OCI-LY7 (cell line): ENCODE measurements around the gene MKS1. TPM values are rescaled to one million over a fixed set of nuclear protein-coding genes. Genes with fewer than 3 reads are reported as not detected.

Source experiments
- BruUV-seq: library from RNA; stranded (reverse); fragments of 400-500 nt; replicated peaks from 2 replicates; lab custom pipeline; 2021; lab: Mats Ljungman, UMichigan
- CTCF ChIA-PET: fragments of 300-600 bp; sonication (Branson Sonifier 250); formaldehyde crosslinking; loops from one replicate; lab custom pipeline; 2022; ENCODE audit warnings: antibody characterized with exemption; ENCODE audit not compliant: unreplicated experiment; lab: Charles Lee
- POLR2A ChIA-PET: fragments of 300-600 bp; sonication (Branson Sonifier 250); formaldehyde crosslinking; loops from one replicate; lab custom pipeline; 2022; ENCODE audit warnings: antibody characterized with exemption; lab: Charles Lee
- DNase-seq: peaks from one replicate; pipeline ENCODE4 v3.0.0-alpha.2; 2015; ENCODE audit warnings: low spot score
- H2AFZ ChIP-seq: fragments of 200-600 bp; sonication (generic), shearing (Covaris generic); 2 replicates; pipeline ENCODE4 v1.6.1; 2014; ENCODE audit warnings: mild to moderate bottlenecking, antibody characterized with exemption, low read length, moderate library complexity
- H3K27ac ChIP-seq: fragments of 200-600 bp; sonication (generic); 2 replicates; pipeline ENCODE4 v1.5.1; 2014; ENCODE audit warnings: mixed run types, low read depth, mild to moderate bottlenecking, moderate library complexity, low read length, inconsistent platforms; ENCODE audit not compliant: poor library complexity, severe bottlenecking
- H3K36me3 ChIP-seq: fragments of 200-600 bp; sonication (generic); 2 replicates; pipeline ENCODE4 v1.6.1; 2014; ENCODE audit warnings: mild to moderate bottlenecking, antibody characterized with exemption, low read length, moderate library complexity, mixed read lengths; ENCODE audit not compliant: insufficient read depth
- H3K4me1 ChIP-seq: fragments of 200-600 bp; sonication (generic); 2 replicates; pipeline ENCODE4 v1.5.1; 2014; ENCODE audit warnings: mild to moderate bottlenecking, low read length; ENCODE audit not compliant: insufficient read depth, poor library complexity, severe bottlenecking
- H3K4me2 ChIP-seq: fragments of 200-600 bp; sonication (generic); 2 replicates; pipeline ENCODE4 v1.6.1; 2014; ENCODE audit warnings: mild to moderate bottlenecking, low read length
- H3K4me3 ChIP-seq: fragments of 200-600 bp; sonication (generic); 2 replicates; pipeline ENCODE4 v1.5.1; 2014; ENCODE audit warnings: mild to moderate bottlenecking, low read depth, low read length; ENCODE audit not compliant: poor library complexity, severe bottlenecking
- H3K79me2 ChIP-seq: fragments of 200-600 bp; sonication (generic); 2 replicates; pipeline ENCODE4 v1.6.1; 2016; ENCODE audit warnings: low read depth, mild to moderate bottlenecking, low read length, moderate library complexity, mixed read lengths; ENCODE audit not compliant: insufficient read depth
- H3K9me2 ChIP-seq: fragments of 200-600 bp; sonication (generic); 2 replicates; pipeline ENCODE4 v1.6.1; 2016; ENCODE audit warnings: mild to moderate bottlenecking, low read length, mixed read lengths; ENCODE audit not compliant: insufficient read depth
- H3K9me3 ChIP-seq: fragments of 200-600 bp; sonication (generic); 2 replicates; pipeline ENCODE4 v1.6.1; 2014; ENCODE audit warnings: mild to moderate bottlenecking, mixed run types, low read length, mixed read lengths
- H4K20me1 ChIP-seq: fragments of 200-600 bp; sonication (generic); 2 replicates; pipeline ENCODE4 v1.6.1; 2014; ENCODE audit warnings: mild to moderate bottlenecking, antibody characterized with exemption, low read length, moderate library complexity, mixed read lengths; ENCODE audit not compliant: insufficient read depth
- EZH2phosphoT487 ChIP-seq: fragments of 200-600 bp; sonication (generic); IDR thresholded peaks from 2 replicates; pipeline ENCODE4 v1.6.1; 2018; ENCODE audit warnings: low read depth, borderline replicate concordance, mild to moderate bottlenecking, mixed run types, antibody characterized with exemption, low read length, moderate library complexity, mixed read lengths
- intact Hi-C: fragments of 100-400 bp; cut with micrococcal nuclease; formaldehyde crosslinking; loops from one replicate; pipeline ENCODE4 v1.10.0; 2022; ENCODE audit not compliant: unreplicated experiment
- total RNA-seq, 2 experiments: library from RNA; depleted of rRNA in 1 of 2; stranded (reverse); fragments of >200 nt in 1 of 2; shearing (Covaris generic) in 1 of 2; gene quantifications; 2 replicates each; pipeline ENCODE4 v1.2.3, GENCODE V29; 2014 to 2022
- TF ChIP-seq, protein P1 (sequence below): fragments of 200-600 bp; sonication (generic); conservative IDR thresholded peaks from 2 replicates; pipeline ENCODE4 v1.5.1; 2014; ENCODE audit warnings: mild to moderate bottlenecking, antibody characterized with exemption, low read length, moderate library complexity, mixed read lengths

Gene MKS1
- total RNA-seq, 2 experiments from 2014 or later, result 0.69 to 26.9 TPM

GRCh38 chr17:58246104-58246740, 27.2 kb upstream of the MKS1 start:
- Histone ChIP-seq H3K9me3 (no peaks in the 10 kb centered on the region), H3K79me2 (no peaks in the 10 kb centered on the region), H3K27ac (no peak overlapping the region), H3K36me3 (no peaks in the 10 kb centered on the region), H3K9me2 (no peaks in the 10 kb centered on the region), H4K20me1 (no peaks in the 10 kb centered on the region), H2AFZ (no peak overlapping the region), H3K4me3 (no peak overlapping the region), H3K4me2 (no peak overlapping the region), H3K4me1 (no peaks in the 10 kb centered on the region)
- POLR2A ChIA-PET, result no interaction called here
- CTCF ChIA-PET, result no interaction called here
- no TSS peak for BruUV-seq
- intact Hi-C loops, result no loop called here
- no peak for DNase-seq
- TF ChIP-seq EZH2phosphoT487, result no peak
- TF ChIP-seq, protein P1, sequence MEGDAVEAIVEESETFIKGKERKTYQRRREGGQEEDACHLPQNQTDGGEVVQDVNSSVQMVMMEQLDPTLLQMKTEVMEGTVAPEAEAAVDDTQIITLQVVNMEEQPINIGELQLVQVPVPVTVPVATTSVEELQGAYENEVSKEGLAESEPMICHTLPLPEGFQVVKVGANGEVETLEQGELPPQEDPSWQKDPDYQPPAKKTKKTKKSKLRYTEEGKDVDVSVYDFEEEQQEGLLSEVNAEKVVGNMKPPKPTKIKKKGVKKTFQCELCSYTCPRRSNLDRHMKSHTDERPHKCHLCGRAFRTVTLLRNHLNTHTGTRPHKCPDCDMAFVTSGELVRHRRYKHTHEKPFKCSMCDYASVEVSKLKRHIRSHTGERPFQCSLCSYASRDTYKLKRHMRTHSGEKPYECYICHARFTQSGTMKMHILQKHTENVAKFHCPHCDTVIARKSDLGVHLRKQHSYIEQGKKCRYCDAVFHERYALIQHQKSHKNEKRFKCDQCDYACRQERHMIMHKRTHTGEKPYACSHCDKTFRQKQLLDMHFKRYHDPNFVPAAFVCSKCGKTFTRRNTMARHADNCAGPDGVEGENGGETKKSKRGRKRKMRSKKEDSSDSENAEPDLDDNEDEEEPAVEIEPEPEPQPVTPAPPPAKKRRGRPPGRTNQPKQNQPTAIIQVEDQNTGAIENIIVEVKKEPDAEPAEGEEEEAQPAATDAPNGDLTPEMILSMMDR, result no peak

GRCh38 chr17:58245428-58246103, 26.5 kb upstream of the MKS1 start:
- Histone ChIP-seq H3K4me2 (no peak overlapping the region), H3K79me2 (no peaks in the 10 kb centered on the region), H3K4me3 (no peak overlapping the region), H3K4me1 (no peaks in the 10 kb centered on the region), H4K20me1 (no peaks in the 10 kb centered on the region), H3K27ac (no peak overlapping the region), H2AFZ (no peak overlapping the region), H3K36me3 (no peaks in the 10 kb centered on the region), H3K9me2 (no peaks in the 10 kb centered on the region), H3K9me3 (no peaks in the 10 kb centered on the region)
- POLR2A ChIA-PET, result interaction anchor here (0.5 kb wide), 1 partner anchor 656 kb away, joined by 4 read pairs; no protein-coding TSS in a partner anchor
- CTCF ChIA-PET, result no interaction called here
- BruUV-seq, result no TSS peak
- DNase-seq, result no peak
- intact Hi-C loops, result no loop called here
- TF ChIP-seq, protein P1, result no peak

DNA sequence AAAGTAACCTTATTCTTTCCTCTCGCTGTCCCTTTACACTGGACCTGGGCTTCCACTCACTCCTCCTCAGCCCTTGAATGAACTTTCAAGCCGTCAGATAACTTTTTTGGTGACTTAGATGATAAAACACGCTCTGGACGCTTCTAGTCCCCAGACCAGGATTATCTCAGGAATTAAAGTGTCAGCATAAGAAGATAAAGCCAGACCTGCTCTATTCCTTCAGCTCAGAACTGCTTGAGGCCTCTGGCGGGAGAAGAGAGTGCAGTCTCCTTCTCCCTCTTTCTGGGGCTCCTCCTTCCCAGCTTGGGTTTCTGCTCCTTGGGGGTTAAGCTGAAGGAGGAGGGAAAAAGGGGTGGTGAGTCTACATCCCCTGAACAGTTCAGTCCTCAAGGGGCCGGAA, 25.9 kb upstream of the MKS1 start:
- Histone ChIP-seq H3K9me3 (no peaks in the 10 kb centered on the region), H3K4me3 (no peak overlapping the region), H4K20me1 (no peaks in the 10 kb centered on the region), H3K4me2 (no peak overlapping the region), H3K79me2 (no peaks in the 10 kb centered on the region), H2AFZ (no peak overlapping the region), H3K27ac (no peak overlapping the region), H3K4me1 (no peaks in the 10 kb centered on the region), H3K36me3 (no peaks in the 10 kb centered on the region), H3K9me2 (no peaks in the 10 kb centered on the region)
- CTCF ChIA-PET, result no interaction called here
- TF ChIP-seq, protein P1, result no peak
- no peak for TF ChIP-seq EZH2phosphoT487
- BruUV-seq, result no TSS peak
- intact Hi-C loops, result no loop called here
- no peak for DNase-seq
- POLR2A ChIA-PET, result no interaction called here
